GM12874 (cell line): ENCODE data around the gene POLE2.

Source experiments
- TF ChIP-seq, protein P1 (sequence below): IDR thresholded peaks from 2 replicates; pipeline ENCODE4 v1.5.1; 2011; ENCODE audit warnings: low read depth, mild to moderate bottlenecking, control low read depth, low read length, moderate library complexity; ENCODE audit not compliant: insufficient read depth

The POLE2 gene

DNA sequence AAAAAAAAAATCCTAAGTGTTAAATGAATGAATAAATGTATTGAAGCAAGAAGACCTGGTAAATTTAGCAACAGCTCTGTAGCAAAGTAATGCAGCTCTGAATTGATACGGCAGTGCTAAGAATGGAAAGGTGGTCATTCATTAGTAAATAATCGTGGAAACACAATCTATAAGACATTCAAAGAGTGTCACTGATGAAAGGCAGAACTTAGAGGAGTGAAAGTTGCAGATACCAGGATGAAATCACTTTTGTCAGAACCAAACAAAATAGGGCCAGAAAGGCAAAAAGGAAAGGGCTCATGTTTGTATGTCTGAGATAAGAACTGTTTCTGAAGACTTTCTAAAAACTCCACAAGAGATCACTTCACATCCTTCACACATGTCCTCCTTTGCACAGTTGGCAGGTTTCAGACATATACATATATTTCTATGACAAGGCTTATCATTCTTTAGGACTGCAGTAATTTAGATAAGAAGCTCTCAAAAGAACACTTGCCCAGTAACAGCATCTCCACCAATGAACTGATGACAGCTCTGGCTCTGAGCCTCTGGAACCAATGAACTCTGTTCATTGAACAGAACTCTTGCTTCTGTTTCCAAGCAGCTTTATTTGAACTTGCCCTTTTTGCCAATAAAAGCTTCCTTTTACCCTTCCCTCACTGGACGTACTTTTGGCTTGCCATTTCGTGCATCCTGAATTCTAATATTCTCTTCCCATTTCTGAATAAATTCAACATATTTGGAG, 93.5 kb downstream of the POLE2 start:
- TF ChIP-seq, protein P1, sequence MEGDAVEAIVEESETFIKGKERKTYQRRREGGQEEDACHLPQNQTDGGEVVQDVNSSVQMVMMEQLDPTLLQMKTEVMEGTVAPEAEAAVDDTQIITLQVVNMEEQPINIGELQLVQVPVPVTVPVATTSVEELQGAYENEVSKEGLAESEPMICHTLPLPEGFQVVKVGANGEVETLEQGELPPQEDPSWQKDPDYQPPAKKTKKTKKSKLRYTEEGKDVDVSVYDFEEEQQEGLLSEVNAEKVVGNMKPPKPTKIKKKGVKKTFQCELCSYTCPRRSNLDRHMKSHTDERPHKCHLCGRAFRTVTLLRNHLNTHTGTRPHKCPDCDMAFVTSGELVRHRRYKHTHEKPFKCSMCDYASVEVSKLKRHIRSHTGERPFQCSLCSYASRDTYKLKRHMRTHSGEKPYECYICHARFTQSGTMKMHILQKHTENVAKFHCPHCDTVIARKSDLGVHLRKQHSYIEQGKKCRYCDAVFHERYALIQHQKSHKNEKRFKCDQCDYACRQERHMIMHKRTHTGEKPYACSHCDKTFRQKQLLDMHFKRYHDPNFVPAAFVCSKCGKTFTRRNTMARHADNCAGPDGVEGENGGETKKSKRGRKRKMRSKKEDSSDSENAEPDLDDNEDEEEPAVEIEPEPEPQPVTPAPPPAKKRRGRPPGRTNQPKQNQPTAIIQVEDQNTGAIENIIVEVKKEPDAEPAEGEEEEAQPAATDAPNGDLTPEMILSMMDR, result no peak
